ENCODE results near the gene HCK. TPM values are rescaled to one million over a fixed set of nuclear protein-coding genes. Genes with fewer than 3 reads are reported as not detected.

The HCK gene
- total RNA-seq, 1 experiment from 2014 or later, result 1.3 TPM

- ChIA-PET CTCF (interaction anchor here (0.7 kb wide), 2 partner anchors 12 to 50 kb away, joined by 4 read pairs; no protein-coding TSS in a partner anchor), POLR2A (interaction anchor here (0.7 kb wide), 1 partner anchor 13 kb away, joined by 5 read pairs; no protein-coding TSS in a partner anchor)
- DNase-seq (ENCODE audit: low spot score), result no peak
- H3K4me3 Mint-ChIP-seq, result no peak overlapping the region
- ATAC-seq, result peak; percentile 30; the same call in 1 of the 2 replicates
- peaks cover 10% of the 10 kb centered on the region for H3K4me1 Mint-ChIP-seq
- H3K27ac Mint-ChIP-seq, result no peak overlapping the region
- no peaks in the 10 kb centered on the region for H3K27me3 Mint-ChIP-seq (ENCODE audit: low read depth)
- H3K36me3 Mint-ChIP-seq, result no peaks in the 10 kb centered on the region
- TF ChIP-seq NFE2L1 (CRISPR knock-in tag; IDR thresholded peaks at IDR 0.05), result no peak
- TF ChIP-seq GTF2I (CRISPR knock-in tag; conservative IDR thresholded peaks at IDR 0.05), result no peak
- no peak for TF ChIP-seq SMAD3 (CRISPR knock-in tag; IDR thresholded peaks at IDR 0.05; ENCODE audit: borderline replicate concordance)
- no peak for TF ChIP-seq TEAD4 (CRISPR knock-in tag; IDR thresholded peaks at IDR 0.05)
- no peak for TF ChIP-seq NFYB (CRISPR knock-in tag; conservative IDR thresholded peaks at IDR 0.05; ENCODE audit: low read depth)
- TF ChIP-seq ESRRA (CRISPR knock-in tag; IDR thresholded peaks at IDR 0.05; ENCODE audit: borderline replicate concordance), result no peak
- TF ChIP-seq, protein P1, sequence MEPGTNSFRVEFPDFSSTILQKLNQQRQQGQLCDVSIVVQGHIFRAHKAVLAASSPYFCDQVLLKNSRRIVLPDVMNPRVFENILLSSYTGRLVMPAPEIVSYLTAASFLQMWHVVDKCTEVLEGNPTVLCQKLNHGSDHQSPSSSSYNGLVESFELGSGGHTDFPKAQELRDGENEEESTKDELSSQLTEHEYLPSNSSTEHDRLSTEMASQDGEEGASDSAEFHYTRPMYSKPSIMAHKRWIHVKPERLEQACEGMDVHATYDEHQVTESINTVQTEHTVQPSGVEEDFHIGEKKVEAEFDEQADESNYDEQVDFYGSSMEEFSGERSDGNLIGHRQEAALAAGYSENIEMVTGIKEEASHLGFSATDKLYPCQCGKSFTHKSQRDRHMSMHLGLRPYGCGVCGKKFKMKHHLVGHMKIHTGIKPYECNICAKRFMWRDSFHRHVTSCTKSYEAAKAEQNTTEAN (CRISPR knock-in tag; IDR thresholded peaks at IDR 0.05), result no peak
- no peak for TF ChIP-seq SOX15 (CRISPR knock-in tag; IDR thresholded peaks at IDR 0.05)
- TF ChIP-seq RELA (CRISPR knock-in tag; IDR thresholded peaks at IDR 0.05; ENCODE audit: borderline replicate concordance), result no peak
- no peak for TF ChIP-seq ATF3 (CRISPR knock-in tag; conservative IDR thresholded peaks at IDR 0.05)
- TF ChIP-seq, protein P2, sequence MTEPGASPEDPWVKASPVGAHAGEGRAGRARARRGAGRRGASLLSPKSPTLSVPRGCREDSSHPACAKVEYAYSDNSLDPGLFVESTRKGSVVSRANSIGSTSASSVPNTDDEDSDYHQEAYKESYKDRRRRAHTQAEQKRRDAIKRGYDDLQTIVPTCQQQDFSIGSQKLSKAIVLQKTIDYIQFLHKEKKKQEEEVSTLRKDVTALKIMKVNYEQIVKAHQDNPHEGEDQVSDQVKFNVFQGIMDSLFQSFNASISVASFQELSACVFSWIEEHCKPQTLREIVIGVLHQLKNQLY (CRISPR knock-in tag; IDR thresholded peaks at IDR 0.05), result no peak
- TF ChIP-seq ZNF416 (CRISPR knock-in tag; IDR thresholded peaks at IDR 0.05), result no peak
- no peak for TF ChIP-seq KAT7 (CRISPR knock-in tag; IDR thresholded peaks at IDR 0.05; ENCODE audit: borderline replicate concordance)
- no peaks in the 10 kb centered on the region for H3K9me3 Mint-ChIP-seq
Measured at GRCh38 chr20:32067234-32067821, 15.3 kb downstream of the HCK start.

DNA sequence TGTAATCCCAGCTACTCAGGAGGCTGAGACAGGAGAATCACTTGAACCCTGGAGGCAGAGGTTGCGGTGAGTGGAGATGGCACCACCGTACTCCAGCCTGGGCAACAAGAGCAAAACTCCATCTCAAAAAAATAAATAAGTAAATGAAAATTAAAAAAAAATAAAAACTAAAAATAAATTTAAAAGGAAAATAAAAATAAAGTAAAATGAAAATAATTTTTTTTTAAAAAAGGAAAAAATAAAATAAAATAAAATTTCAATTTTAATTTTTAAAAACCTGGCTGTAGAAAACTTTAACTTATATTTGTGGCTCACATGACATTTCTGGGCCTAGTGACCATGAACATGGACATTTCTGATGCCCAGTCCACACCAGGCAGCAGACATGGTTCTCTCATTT, 16.1 kb downstream of the HCK start:
- Mint-ChIP-seq H3K4me3 (no peak overlapping the region), H3K27me3 (ENCODE audit: low read depth) (no peaks in the 10 kb centered on the region), H3K27ac (no peak overlapping the region), H3K4me1 (peaks cover 10% of the 10 kb centered on the region), H3K9me3 (no peaks in the 10 kb centered on the region), H3K36me3 (no peaks in the 10 kb centered on the region)
- DNase-seq (ENCODE audit: low spot score) (no peak), ATAC-seq (no peak)
- TF ChIP-seq HMGA2 (CRISPR knock-in tag; IDR thresholded peaks at IDR 0.05) (peak; percentile 98), MXD4 (CRISPR knock-in tag; IDR thresholded peaks at IDR 0.05; ENCODE audit: borderline replicate concordance) (no peak)
- CTCF ChIA-PET, result no interaction called here
- POLR2A ChIA-PET, result no interaction called here

DNA sequence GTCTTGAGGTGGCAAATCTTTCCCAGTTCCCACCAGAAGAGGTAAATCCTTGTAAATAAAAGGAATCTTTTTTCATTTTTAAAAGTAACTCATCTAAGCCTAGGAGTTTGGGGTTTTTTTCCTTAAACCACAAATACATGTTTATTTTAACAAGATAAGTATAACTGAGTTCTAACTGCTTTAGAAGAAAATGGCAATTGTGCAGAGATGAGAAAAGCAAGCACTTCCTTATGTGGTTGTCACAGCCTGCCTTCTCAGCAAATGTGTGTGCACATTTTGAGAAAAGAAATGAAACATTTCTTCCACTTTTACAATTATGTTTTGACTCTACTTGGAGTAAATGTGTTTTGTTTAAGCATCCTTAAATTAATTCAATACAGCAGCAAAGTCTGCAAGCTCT, 17.7 kb downstream of the HCK start:
- Mint-ChIP-seq H3K4me1 (peaks cover 10% of the 10 kb centered on the region), H3K9me3 (no peaks in the 10 kb centered on the region), H3K36me3 (no peaks in the 10 kb centered on the region), H3K27me3 (ENCODE audit: low read depth) (no peaks in the 10 kb centered on the region), H3K4me3 (no peak overlapping the region), H3K27ac (no peak overlapping the region)
- ATAC-seq, result no peak
- DNase-seq (ENCODE audit: low spot score), result no peak
- POLR2A ChIA-PET, result no interaction called here
- CTCF ChIA-PET, result no interaction called here
- no peak for TF ChIP-seq TEAD4 (CRISPR knock-in tag; IDR thresholded peaks at IDR 0.05)
- no peak for TF ChIP-seq ZNF138 (CRISPR knock-in tag; conservative IDR thresholded peaks at IDR 0.05)
- TF ChIP-seq HMGA2 (CRISPR knock-in tag; IDR thresholded peaks at IDR 0.05), result no peak
- TF ChIP-seq NR3C1 (CRISPR knock-in tag; conservative IDR thresholded peaks at IDR 0.05; ENCODE audit: low read depth), result no peak
- TF ChIP-seq, protein P3, sequence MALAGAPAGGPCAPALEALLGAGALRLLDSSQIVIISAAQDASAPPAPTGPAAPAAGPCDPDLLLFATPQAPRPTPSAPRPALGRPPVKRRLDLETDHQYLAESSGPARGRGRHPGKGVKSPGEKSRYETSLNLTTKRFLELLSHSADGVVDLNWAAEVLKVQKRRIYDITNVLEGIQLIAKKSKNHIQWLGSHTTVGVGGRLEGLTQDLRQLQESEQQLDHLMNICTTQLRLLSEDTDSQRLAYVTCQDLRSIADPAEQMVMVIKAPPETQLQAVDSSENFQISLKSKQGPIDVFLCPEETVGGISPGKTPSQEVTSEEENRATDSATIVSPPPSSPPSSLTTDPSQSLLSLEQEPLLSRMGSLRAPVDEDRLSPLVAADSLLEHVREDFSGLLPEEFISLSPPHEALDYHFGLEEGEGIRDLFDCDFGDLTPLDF (CRISPR knock-in tag; IDR thresholded peaks at IDR 0.05), result no peak
- no peak for TF ChIP-seq SMAD4 (CRISPR knock-in tag; IDR thresholded peaks at IDR 0.05)
- TF ChIP-seq ZNF121 (CRISPR knock-in tag; IDR thresholded peaks at IDR 0.05), result no peak
- no peak for TF ChIP-seq SMAD3 (CRISPR knock-in tag; IDR thresholded peaks at IDR 0.05; ENCODE audit: borderline replicate concordance)
- no peak for TF ChIP-seq AR (CRISPR knock-in tag; IDR thresholded peaks at IDR 0.05)
- TF ChIP-seq, protein P4, sequence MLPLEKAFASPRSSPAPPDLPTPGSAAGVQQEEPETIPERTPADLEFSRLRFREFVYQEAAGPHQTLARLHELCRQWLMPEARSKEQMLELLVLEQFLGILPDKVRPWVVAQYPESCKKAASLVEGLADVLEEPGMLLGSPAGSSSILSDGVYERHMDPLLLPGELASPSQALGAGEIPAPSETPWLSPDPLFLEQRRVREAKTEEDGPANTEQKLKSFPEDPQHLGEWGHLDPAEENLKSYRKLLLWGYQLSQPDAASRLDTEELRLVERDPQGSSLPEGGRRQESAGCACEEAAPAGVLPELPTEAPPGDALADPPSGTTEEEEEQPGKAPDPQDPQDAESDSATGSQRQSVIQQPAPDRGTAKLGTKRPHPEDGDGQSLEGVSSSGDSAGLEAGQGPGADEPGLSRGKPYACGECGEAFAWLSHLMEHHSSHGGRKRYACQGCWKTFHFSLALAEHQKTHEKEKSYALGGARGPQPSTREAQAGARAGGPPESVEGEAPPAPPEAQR (CRISPR knock-in tag; IDR thresholded peaks at IDR 0.05), result no peak
- TF ChIP-seq, protein P5, sequence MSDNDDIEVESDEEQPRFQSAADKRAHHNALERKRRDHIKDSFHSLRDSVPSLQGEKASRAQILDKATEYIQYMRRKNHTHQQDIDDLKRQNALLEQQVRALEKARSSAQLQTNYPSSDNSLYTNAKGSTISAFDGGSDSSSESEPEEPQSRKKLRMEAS (CRISPR knock-in tag; IDR thresholded peaks at IDR 0.05), result no peak
- TF ChIP-seq, protein P1 (CRISPR knock-in tag; IDR thresholded peaks at IDR 0.05), result no peak
- TF ChIP-seq CREM (CRISPR knock-in tag; IDR thresholded peaks at IDR 0.05), result no peak

Data from WTC11 (cell line).